GM12878 (cell line): ENCODE measurements around the gene PRIMPOL.

Source experiments
- DPF2 ChIP-seq: fragments of 450-650 bp; IDR thresholded peaks from 2 replicates; pipeline ENCODE4 v1.6.1; 2017; ENCODE audit warnings: mild to moderate bottlenecking
- EP300 ChIP-seq, 2 experiments: fragments of 150-350 bp in 1 of 2; IDR thresholded peaks; 2 replicates each; pipeline ENCODE4 v1.6.1; 2011 to 2012; ENCODE audit warnings: low read depth in 2 of 2, low read length in 2 of 2, borderline replicate concordance in 1 of 2, improper control_type of control experiment in 1 of 2, inconsistent platforms in 1 of 2; ENCODE audit not compliant: control insufficient read depth in 1 of 2
- HCFC1 ChIP-seq: fragments of 150-350 bp; IDR thresholded peaks from 2 replicates; pipeline ENCODE4 v1.6.1; 2014; ENCODE audit warnings: low read length
- LARP7 ChIP-seq: fragments of 450-650 bp; IDR thresholded peaks from 2 replicates; pipeline ENCODE4 v1.6.1; 2017; ENCODE audit warnings: mild to moderate bottlenecking
- PAX5 ChIP-seq: IDR thresholded peaks from 2 replicates; pipeline ENCODE4 v1.6.1; 2011; ENCODE audit warnings: low read depth, low read length, borderline replicate concordance
- POLR2AphosphoS5 ChIP-seq: IDR thresholded peaks from 2 replicates; pipeline ENCODE4 v1.6.1; 2011; ENCODE audit warnings: mild to moderate bottlenecking, low read length, inconsistent platforms
- RCOR1 ChIP-seq: conservative IDR thresholded peaks from 2 replicates; pipeline ENCODE4 v1.6.1; 2012; ENCODE audit warnings: low read depth, low read length, improper control_type of control experiment
- SMAD1 ChIP-seq: fragments of 450-650 bp; IDR thresholded peaks from 2 replicates; pipeline ENCODE4 v1.6.1; 2018; ENCODE audit warnings: mild to moderate bottlenecking, low read depth; ENCODE audit not compliant: partially characterized antibody
- TAF1 ChIP-seq: IDR thresholded peaks from 2 replicates; pipeline ENCODE4 v1.6.1; 2011; ENCODE audit warnings: mild to moderate bottlenecking, low read depth, low read length, borderline replicate concordance
- TF ChIP-seq, protein P1 (sequence below): IDR thresholded peaks from 2 replicates; pipeline ENCODE4 v1.6.1; 2012; ENCODE audit warnings: low read depth, low read length, improper control_type of control experiment
- TF ChIP-seq, protein P2 (sequence below), 3 experiments: IDR thresholded peaks in 2 of 3; conservative IDR thresholded peaks in 1 of 3; 2 replicates each; pipeline ENCODE4 v1.5.1; 2011; ENCODE audit warnings: low read depth in 3 of 3, low read length in 3 of 3, mild to moderate bottlenecking in 3 of 3, control low read depth in 2 of 3, moderate library complexity in 2 of 3, inconsistent platforms in 1 of 3, mixed read lengths in 1 of 3; ENCODE audit not compliant: control insufficient read depth in 2 of 3, insufficient read depth in 1 of 3; ENCODE audit errors: extremely low read depth in 1 of 3
- TF ChIP-seq, protein P3 (sequence below): fragments of 450-650 bp; IDR thresholded peaks from 2 replicates; pipeline ENCODE4 v1.6.1; 2017; ENCODE audit warnings: mild to moderate bottlenecking

DNA sequence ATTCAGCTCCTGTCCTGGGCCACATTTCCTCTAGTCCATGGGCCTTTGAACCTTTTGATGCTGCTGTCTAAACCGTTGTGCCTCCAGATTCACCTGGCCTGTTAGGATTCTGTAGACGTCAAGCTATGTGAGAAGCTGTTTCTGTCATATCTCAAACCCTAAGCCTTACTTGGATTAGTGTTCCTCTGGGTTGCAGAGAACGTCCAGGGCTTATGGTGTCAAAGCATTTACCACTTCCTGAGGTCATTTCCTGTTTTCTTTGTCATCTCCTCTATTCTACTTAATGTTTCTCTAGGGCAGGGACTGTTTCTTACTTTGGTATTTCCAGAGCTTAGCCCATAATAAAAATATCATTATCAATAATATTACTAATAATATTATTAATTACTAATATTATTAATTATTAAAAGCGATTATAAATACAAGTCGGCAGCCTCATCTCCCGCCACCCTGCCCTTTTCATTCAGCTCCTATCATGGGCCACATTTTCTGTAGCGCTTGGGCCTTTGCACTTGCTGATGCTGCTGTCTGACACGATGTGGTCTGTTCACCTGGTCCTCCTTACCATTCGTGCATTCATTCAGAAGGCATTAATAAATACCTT is 19.1 kb downstream of the PRIMPOL start:
- TF ChIP-seq PAX5 (no peak), LARP7 (no peak), EP300 (IDR thresholded peaks at IDR 0.05; ENCODE audit: borderline replicate concordance in 1 of 2, control insufficient read depth in 1 of 2, low read depth in 2 of 2, low read length in 2 of 2) (no peak), SMAD1 (no peak), DPF2 (no peak), TAF1 (no peak), HCFC1 (no peak), POLR2AphosphoS5 (no peak), RCOR1 (no peak)
- TF ChIP-seq, protein P1, sequence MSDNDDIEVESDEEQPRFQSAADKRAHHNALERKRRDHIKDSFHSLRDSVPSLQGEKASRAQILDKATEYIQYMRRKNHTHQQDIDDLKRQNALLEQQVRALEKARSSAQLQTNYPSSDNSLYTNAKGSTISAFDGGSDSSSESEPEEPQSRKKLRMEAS, result no peak
- TF ChIP-seq, protein P2, sequence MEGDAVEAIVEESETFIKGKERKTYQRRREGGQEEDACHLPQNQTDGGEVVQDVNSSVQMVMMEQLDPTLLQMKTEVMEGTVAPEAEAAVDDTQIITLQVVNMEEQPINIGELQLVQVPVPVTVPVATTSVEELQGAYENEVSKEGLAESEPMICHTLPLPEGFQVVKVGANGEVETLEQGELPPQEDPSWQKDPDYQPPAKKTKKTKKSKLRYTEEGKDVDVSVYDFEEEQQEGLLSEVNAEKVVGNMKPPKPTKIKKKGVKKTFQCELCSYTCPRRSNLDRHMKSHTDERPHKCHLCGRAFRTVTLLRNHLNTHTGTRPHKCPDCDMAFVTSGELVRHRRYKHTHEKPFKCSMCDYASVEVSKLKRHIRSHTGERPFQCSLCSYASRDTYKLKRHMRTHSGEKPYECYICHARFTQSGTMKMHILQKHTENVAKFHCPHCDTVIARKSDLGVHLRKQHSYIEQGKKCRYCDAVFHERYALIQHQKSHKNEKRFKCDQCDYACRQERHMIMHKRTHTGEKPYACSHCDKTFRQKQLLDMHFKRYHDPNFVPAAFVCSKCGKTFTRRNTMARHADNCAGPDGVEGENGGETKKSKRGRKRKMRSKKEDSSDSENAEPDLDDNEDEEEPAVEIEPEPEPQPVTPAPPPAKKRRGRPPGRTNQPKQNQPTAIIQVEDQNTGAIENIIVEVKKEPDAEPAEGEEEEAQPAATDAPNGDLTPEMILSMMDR (IDR thresholded peaks at IDR 0.05 in 2 of 3, conservative IDR thresholded peaks at IDR 0.05 in 1 of 3; ENCODE audit: control insufficient read depth in 2 of 3, extremely low read depth in 1 of 3, insufficient read depth in 1 of 3, low read depth in 3 of 3, low read length in 3 of 3), result no peak
- TF ChIP-seq, protein P3, sequence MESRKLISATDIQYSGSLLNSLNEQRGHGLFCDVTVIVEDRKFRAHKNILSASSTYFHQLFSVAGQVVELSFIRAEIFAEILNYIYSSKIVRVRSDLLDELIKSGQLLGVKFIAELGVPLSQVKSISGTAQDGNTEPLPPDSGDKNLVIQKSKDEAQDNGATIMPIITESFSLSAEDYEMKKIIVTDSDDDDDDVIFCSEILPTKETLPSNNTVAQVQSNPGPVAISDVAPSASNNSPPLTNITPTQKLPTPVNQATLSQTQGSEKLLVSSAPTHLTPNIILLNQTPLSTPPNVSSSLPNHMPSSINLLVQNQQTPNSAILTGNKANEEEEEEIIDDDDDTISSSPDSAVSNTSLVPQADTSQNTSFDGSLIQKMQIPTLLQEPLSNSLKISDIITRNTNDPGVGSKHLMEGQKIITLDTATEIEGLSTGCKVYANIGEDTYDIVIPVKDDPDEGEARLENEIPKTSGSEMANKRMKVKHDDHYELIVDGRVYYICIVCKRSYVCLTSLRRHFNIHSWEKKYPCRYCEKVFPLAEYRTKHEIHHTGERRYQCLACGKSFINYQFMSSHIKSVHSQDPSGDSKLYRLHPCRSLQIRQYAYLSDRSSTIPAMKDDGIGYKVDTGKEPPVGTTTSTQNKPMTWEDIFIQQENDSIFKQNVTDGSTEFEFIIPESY, result no peak
